PFSK-1 (cell line): ENCODE measurements around the gene SMOC2.

Experiments used
- FOXP2 ChIP-seq: optimal IDR thresholded peaks from 2 replicates; pipeline ENCODE3; 2011; ENCODE audit warnings: borderline replicate concordance, control low read depth, inconsistent platforms; ENCODE audit not compliant: insufficient read depth; ENCODE audit errors: extremely low read length, extremely low read depth
- POLR2AphosphoS5 ChIP-seq: IDR thresholded peaks from 2 replicates; pipeline ENCODE4 v1.6.1; 2012; ENCODE audit warnings: low read depth, mild to moderate bottlenecking, control low read depth, low read length, moderate library complexity
- REST ChIP-seq, 2 experiments: IDR thresholded peaks; 2 replicates each; pipeline versions ENCODE4 v1.6.1 to v1.8.0; 2011 to 2012; ENCODE audit warnings: low read depth in 2 of 2, low read length in 2 of 2, control low read depth in 1 of 2, inconsistent platforms in 1 of 2, mild to moderate bottlenecking in 1 of 2, moderate library complexity in 1 of 2; ENCODE audit not compliant: insufficient read depth in 1 of 2
- SIN3A ChIP-seq: IDR thresholded peaks from 2 replicates; pipeline ENCODE4 v1.6.1; 2012; ENCODE audit warnings: mild to moderate bottlenecking, low read length, moderate library complexity, borderline replicate concordance; ENCODE audit not compliant: insufficient read depth
- TAF1 ChIP-seq: IDR thresholded peaks from 2 replicates; pipeline ENCODE4 v1.6.1; 2012; ENCODE audit warnings: low read length, control low read depth, borderline replicate concordance; ENCODE audit not compliant: insufficient read depth

SMOC2 gene

GRCh38 chr6:168496139-168496996, 55.4 kb downstream of the SMOC2 start:
- TF ChIP-seq POLR2AphosphoS5 (no peak), SIN3A (no peak), REST (IDR thresholded peaks at IDR 0.05; ENCODE audit: insufficient read depth in 1 of 2, low read depth in 2 of 2, low read length in 2 of 2) (no peak), TAF1 (no peak), FOXP2 (no peak)

- TF ChIP-seq POLR2AphosphoS5 (no peak), SIN3A (no peak), REST (IDR thresholded peaks at IDR 0.05; ENCODE audit: insufficient read depth in 1 of 2, low read depth in 2 of 2, low read length in 2 of 2) (no peak), TAF1 (no peak), FOXP2 (no peak)
Measured at GRCh38 chr6:168496997-168497331, 56.0 kb downstream of the SMOC2 start.

GRCh38 chr6:168497381-168497780, 56.4 kb downstream of the SMOC2 start:
- no peak for TF ChIP-seq FOXP2
- no peak for TF ChIP-seq SIN3A
- TF ChIP-seq REST (IDR thresholded peaks at IDR 0.05; ENCODE audit: insufficient read depth in 1 of 2, low read depth in 2 of 2, low read length in 2 of 2), result no peak
- no peak for TF ChIP-seq TAF1
- TF ChIP-seq POLR2AphosphoS5, result no peak

- no peak for TF ChIP-seq SIN3A
- no peak for TF ChIP-seq FOXP2
- no peak for TF ChIP-seq TAF1
- no peak for TF ChIP-seq POLR2AphosphoS5
- no peak for TF ChIP-seq REST (IDR thresholded peaks at IDR 0.05; ENCODE audit: insufficient read depth in 1 of 2, low read depth in 2 of 2, low read length in 2 of 2)
Measured at GRCh38 chr6:168498161-168498843, 57.3 kb downstream of the SMOC2 start.
